Measurements from ENCODE around the gene CEP95.

The CEP95 gene

DNA sequence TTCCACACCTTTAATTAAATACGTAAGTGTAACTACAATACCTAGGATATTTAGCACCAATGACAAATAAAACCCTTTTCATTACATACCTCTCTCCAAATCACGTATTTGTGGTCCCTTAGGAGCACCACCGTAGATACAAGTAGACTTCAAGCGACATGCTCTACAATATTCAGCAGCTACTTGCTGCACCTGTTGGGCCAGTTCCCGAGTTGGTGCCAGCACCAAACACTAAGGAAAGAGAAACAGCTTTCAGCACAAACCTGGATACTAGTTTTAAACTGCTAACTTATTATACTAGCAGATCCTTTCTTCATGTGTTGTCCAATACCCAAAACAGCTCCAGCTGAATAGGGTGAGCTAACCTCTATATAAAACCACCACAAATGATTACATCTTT, 3.4 kb upstream of the CEP95 start:
- peaks cover 10% of the 10 kb centered on the region for H3K27me3 ChIP-seq (ENCODE audit: insufficient read depth, low read length, poor library complexity, severe bottlenecking)
- peaks cover 94% of the 10 kb centered on the region for H3K79me2 ChIP-seq (ENCODE audit: insufficient read depth, low read length)
- no peaks in the 10 kb centered on the region for H3K9me3 ChIP-seq (ENCODE audit: insufficient read depth, low read depth, low read length)
- H3K9me2 ChIP-seq (replicated peaks; ENCODE audit: low read depth, low read length), result no peaks in the 10 kb centered on the region
- peak overlapping the region; percentile 99 for H3K4me3 ChIP-seq (ENCODE audit: low read length, poor library complexity, severe bottlenecking)
- H3K4me2 ChIP-seq (ENCODE audit: low read depth, low read length, poor library complexity, severe bottlenecking), result peak overlapping the region; percentile 85
- peaks cover 87% of the 10 kb centered on the region for H4K20me1 ChIP-seq (ENCODE audit: insufficient read depth, low read length, poor library complexity, severe bottlenecking)
- TF ChIP-seq EZH2phosphoT487 (IDR thresholded peaks at IDR 0.05; ENCODE audit: borderline replicate concordance), result no peak
- TF ChIP-seq, protein P1, sequence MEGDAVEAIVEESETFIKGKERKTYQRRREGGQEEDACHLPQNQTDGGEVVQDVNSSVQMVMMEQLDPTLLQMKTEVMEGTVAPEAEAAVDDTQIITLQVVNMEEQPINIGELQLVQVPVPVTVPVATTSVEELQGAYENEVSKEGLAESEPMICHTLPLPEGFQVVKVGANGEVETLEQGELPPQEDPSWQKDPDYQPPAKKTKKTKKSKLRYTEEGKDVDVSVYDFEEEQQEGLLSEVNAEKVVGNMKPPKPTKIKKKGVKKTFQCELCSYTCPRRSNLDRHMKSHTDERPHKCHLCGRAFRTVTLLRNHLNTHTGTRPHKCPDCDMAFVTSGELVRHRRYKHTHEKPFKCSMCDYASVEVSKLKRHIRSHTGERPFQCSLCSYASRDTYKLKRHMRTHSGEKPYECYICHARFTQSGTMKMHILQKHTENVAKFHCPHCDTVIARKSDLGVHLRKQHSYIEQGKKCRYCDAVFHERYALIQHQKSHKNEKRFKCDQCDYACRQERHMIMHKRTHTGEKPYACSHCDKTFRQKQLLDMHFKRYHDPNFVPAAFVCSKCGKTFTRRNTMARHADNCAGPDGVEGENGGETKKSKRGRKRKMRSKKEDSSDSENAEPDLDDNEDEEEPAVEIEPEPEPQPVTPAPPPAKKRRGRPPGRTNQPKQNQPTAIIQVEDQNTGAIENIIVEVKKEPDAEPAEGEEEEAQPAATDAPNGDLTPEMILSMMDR (conservative IDR thresholded peaks at IDR 0.05; ENCODE audit: low read length), result no peak
- no peak overlapping the region for H2AFZ ChIP-seq (ENCODE audit: low read length)
- peaks cover 71% of the 10 kb centered on the region for H3K36me3 ChIP-seq (ENCODE audit: insufficient read depth, low read length)
- peaks cover 37% of the 10 kb centered on the region for H3K4me1 ChIP-seq (ENCODE audit: insufficient read depth, low read length, poor library complexity, severe bottlenecking)
- peak overlapping the region; percentile 99 for H3K9ac ChIP-seq (ENCODE audit: low read depth, low read length, poor library complexity, severe bottlenecking)
- H3F3A ChIP-seq (ENCODE audit: low read depth), result peaks cover 28% of the 10 kb centered on the region; the same call in 1 of the 2 replicates

DNA sequence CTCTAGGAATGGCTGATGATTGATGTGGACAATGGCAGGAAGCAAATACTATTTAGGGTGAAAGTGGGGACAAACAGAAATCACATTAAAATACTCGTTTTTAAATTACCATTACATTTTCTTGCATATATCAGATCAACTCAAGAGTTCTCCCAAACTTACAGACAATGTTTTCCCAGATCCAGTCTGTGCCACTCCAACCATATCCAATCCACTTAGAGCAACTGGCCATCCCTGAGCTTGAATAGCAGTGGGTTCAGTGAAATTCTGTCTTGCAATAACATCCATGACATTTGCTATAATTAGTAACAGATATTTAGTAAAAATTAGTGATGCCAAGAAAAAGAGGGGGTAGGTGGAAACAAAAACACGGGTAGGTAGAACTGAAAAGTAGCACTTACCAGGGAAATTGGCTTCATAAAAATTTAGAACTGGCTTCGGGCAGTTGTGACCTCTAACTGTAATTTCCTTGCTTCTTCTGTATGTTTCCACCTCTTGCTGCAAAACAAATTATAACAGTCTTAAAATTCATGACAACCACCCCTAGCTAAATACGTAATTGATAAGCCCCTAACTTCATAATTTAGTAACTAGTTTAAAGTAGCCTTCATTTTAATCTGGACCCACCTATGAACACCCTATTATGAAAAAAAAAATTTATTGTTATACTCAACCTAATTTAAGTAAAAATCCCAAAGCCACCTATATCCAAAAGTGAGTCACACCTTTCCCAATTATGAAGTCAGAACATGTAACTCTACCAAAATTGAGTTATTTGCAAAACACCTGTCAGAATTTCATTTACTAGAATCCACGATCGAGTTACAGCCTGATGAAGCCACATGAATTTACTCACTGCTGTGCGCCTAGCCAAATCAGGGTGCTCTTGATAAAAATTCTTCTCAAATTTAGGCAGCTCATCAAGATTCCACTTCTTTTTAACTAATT, 2.7 kb upstream of the CEP95 start:
- no peaks in the 10 kb centered on the region for H3K9me3 ChIP-seq (ENCODE audit: insufficient read depth, low read depth, low read length)
- H3K9me2 ChIP-seq (replicated peaks; ENCODE audit: low read depth, low read length), result no peaks in the 10 kb centered on the region
- peak overlapping the region; percentile 99 for H3K4me3 ChIP-seq (ENCODE audit: low read length, poor library complexity, severe bottlenecking)
- peak overlapping the region; percentile 85 for H3K4me2 ChIP-seq (ENCODE audit: low read depth, low read length, poor library complexity, severe bottlenecking)
- TF ChIP-seq, protein P1 (conservative IDR thresholded peaks at IDR 0.05; ENCODE audit: low read length), result no peak
- TF ChIP-seq EZH2phosphoT487 (IDR thresholded peaks at IDR 0.05; ENCODE audit: borderline replicate concordance), result no peak
- H3K27me3 ChIP-seq (ENCODE audit: insufficient read depth, low read length, poor library complexity, severe bottlenecking), result peaks cover 10% of the 10 kb centered on the region
- peaks cover 63% of the 10 kb centered on the region for H3K36me3 ChIP-seq (ENCODE audit: insufficient read depth, low read length)
- no peak overlapping the region for H2AFZ ChIP-seq (ENCODE audit: low read length)
- peaks cover 94% of the 10 kb centered on the region for H3K79me2 ChIP-seq (ENCODE audit: insufficient read depth, low read length)
- peaks cover 21% of the 10 kb centered on the region; the same call in 1 of the 2 replicates for H3F3A ChIP-seq (ENCODE audit: low read depth)
- peaks cover 37% of the 10 kb centered on the region for H3K4me1 ChIP-seq (ENCODE audit: insufficient read depth, low read length, poor library complexity, severe bottlenecking)
- peaks cover 87% of the 10 kb centered on the region for H4K20me1 ChIP-seq (ENCODE audit: insufficient read depth, low read length, poor library complexity, severe bottlenecking)
- H3K9ac ChIP-seq (ENCODE audit: low read depth, low read length, poor library complexity, severe bottlenecking), result peak overlapping the region; percentile 99

DNA sequence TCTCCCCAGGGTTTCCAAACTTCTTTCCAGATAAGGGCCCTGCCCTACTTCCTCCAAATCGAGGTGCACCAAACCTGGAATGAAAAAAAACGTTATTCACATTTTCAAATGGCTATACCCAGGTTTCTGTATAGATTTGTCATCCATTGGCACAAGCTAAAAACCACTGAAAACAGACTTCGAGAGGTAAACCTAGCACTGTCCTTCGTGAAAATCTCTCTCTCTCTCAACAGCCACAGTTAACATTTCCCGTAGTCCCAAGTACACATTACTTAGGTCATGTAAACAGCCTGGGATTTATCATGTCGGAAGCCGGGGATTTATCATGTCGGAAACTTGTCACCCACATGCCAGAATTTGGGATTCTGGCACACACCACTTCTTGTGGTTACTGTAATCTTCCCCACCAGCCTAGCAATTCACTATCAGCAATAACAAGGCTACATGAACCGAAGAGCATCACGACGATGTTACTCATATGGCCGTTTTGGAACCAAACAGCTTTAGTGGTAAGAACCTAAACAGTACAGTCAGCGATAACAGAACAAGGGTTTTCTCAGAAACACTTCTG, 1.9 kb upstream of the CEP95 start:
- peaks cover 86% of the 10 kb centered on the region for H4K20me1 ChIP-seq (ENCODE audit: insufficient read depth, low read length, poor library complexity, severe bottlenecking)

More for the DNA sequence above, 1.9 kb upstream of the CEP95 start:
- TF ChIP-seq, protein P1 (conservative IDR thresholded peaks at IDR 0.05; ENCODE audit: low read length), result no peak
- TF ChIP-seq EZH2phosphoT487 (IDR thresholded peaks at IDR 0.05; ENCODE audit: borderline replicate concordance), result no peak
- no peaks in the 10 kb centered on the region for H3K9me2 ChIP-seq (replicated peaks; ENCODE audit: low read depth, low read length)
- H3K79me2 ChIP-seq (ENCODE audit: insufficient read depth, low read length), result peaks cover 94% of the 10 kb centered on the region
- peak overlapping the region; percentile 85 for H3K4me2 ChIP-seq (ENCODE audit: low read depth, low read length, poor library complexity, severe bottlenecking)
- H3K4me3 ChIP-seq (ENCODE audit: low read length, poor library complexity, severe bottlenecking), result peak overlapping the region; percentile 99
- peaks cover 14% of the 10 kb centered on the region; the same call in 1 of the 2 replicates for H3F3A ChIP-seq (ENCODE audit: low read depth)
- H3K36me3 ChIP-seq (ENCODE audit: insufficient read depth, low read length), result peaks cover 56% of the 10 kb centered on the region
- peaks cover 40% of the 10 kb centered on the region for H3K4me1 ChIP-seq (ENCODE audit: insufficient read depth, low read length, poor library complexity, severe bottlenecking)
- H2AFZ ChIP-seq (ENCODE audit: low read length), result no peak overlapping the region
- no peaks in the 10 kb centered on the region for H3K9me3 ChIP-seq (ENCODE audit: insufficient read depth, low read depth, low read length)
- peaks cover 10% of the 10 kb centered on the region for H3K27me3 ChIP-seq (ENCODE audit: insufficient read depth, low read length, poor library complexity, severe bottlenecking)
- H3K9ac ChIP-seq (ENCODE audit: low read depth, low read length, poor library complexity, severe bottlenecking), result peak overlapping the region; percentile 99

Measured in Loucy (cell line).